B cell (primary cell): ENCODE results near the gene APOBEC4.
A peak's percentile ranks its signal among the peaks of the same experiment; 100 is the strongest.

Experiments used
- EZH2 ChIP-seq: IDR thresholded peaks from 2 replicates; pipeline ENCODE4 v1.6.1; 2012; ENCODE audit warnings: borderline replicate concordance, low read depth, mild to moderate bottlenecking, moderate library complexity, low read length; ENCODE audit not compliant: insufficient read depth, poor library complexity, severe bottlenecking
- TF ChIP-seq, protein P1 (sequence below): fragments of 200-600 bp; IDR thresholded peaks from one replicate; pipeline ENCODE4 v1.8.0; 2022; ENCODE audit warnings: antibody characterized with exemption, mild to moderate bottlenecking

DNA sequence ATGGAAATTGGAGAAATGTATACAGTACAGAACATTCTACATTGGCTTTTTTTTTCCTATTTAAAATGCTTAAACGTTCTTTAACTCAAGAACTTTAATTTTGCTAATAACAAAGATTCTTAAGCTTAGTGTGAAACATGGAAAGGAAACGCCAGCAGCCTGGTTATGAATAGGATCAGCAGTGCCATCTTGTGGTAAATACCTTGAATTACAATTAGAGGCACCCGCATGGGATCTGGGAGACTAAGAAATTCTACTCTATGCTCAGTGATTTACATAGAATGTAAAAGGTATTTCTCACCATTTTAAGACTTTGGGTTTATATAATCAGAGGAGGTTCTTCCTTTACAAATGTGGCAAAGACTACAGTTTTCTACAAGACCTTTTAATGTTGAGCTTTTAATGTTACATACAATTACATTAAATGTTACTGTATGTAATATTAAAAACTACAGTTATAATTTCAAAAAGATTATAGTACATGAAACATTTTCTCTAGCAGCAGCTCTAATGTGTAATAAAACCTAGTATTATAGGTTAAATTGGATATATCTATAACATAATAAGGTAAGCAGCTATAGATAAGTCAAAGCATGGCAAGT, 32.1 kb upstream of the APOBEC4 start:
- TF ChIP-seq, protein P1, sequence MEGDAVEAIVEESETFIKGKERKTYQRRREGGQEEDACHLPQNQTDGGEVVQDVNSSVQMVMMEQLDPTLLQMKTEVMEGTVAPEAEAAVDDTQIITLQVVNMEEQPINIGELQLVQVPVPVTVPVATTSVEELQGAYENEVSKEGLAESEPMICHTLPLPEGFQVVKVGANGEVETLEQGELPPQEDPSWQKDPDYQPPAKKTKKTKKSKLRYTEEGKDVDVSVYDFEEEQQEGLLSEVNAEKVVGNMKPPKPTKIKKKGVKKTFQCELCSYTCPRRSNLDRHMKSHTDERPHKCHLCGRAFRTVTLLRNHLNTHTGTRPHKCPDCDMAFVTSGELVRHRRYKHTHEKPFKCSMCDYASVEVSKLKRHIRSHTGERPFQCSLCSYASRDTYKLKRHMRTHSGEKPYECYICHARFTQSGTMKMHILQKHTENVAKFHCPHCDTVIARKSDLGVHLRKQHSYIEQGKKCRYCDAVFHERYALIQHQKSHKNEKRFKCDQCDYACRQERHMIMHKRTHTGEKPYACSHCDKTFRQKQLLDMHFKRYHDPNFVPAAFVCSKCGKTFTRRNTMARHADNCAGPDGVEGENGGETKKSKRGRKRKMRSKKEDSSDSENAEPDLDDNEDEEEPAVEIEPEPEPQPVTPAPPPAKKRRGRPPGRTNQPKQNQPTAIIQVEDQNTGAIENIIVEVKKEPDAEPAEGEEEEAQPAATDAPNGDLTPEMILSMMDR: peak; percentile 92
- TF ChIP-seq EZH2: no peak
